WTC11 (cell line): ENCODE results near the gene FEV. TPM values are rescaled to one million over a fixed set of nuclear protein-coding genes. Genes with fewer than 3 reads are reported as not detected.

Source experiments
- ATAC-seq: fragments of 200-7000 bp; cut with Tn5 transposase; 2 replicates; pipeline ENCODE4 v1.10.0; 2021; ENCODE audit warnings: mild to moderate bottlenecking, moderate library complexity
- CTCF ChIA-PET: fragments of 300-600 bp; sonication (Branson Sonifier 250); formaldehyde crosslinking; loops from one replicate; lab custom pipeline; 2021; ENCODE audit warnings: antibody characterized with exemption; lab: Charles Lee
- POLR2A ChIA-PET: fragments of 350-600 bp; sonication (Branson Sonifier 250); formaldehyde crosslinking; loops from one replicate; lab custom pipeline; 2021; ENCODE audit warnings: antibody characterized with exemption; lab: Charles Lee
- DNase-seq: peaks from one replicate; pipeline ENCODE4 v3.0.0; 2021; ENCODE audit warnings: low spot score
- H3K27ac Mint-ChIP-seq: 2 replicates; pipeline ENCODE4 v1.8.0; 2021; ENCODE audit warnings: mixed read lengths
- H3K27me3 Mint-ChIP-seq: 2 replicates; pipeline ENCODE4 v1.8.0; 2021; ENCODE audit warnings: low read depth, mild to moderate bottlenecking, moderate library complexity, mixed read lengths
- H3K36me3 Mint-ChIP-seq: 2 replicates; pipeline ENCODE4 v1.8.0; 2021; ENCODE audit warnings: mixed read lengths
- H3K4me1 Mint-ChIP-seq: 2 replicates; pipeline ENCODE4 v1.8.0; 2022; ENCODE audit warnings: mixed read lengths
- H3K4me3 Mint-ChIP-seq: 2 replicates; pipeline ENCODE4 v1.8.0; 2021; ENCODE audit warnings: mild to moderate bottlenecking, moderate library complexity, mixed read lengths
- H3K9me3 Mint-ChIP-seq: 2 replicates; pipeline ENCODE4 v1.8.0; 2021; ENCODE audit warnings: mixed read lengths
- ARID4B ChIP-seq: sonication (generic); formaldehyde crosslinking; IDR thresholded peaks from 2 replicates; pipeline ENCODE4 v1.8.0; 2023; ENCODE audit warnings: missing genetic modification reagents, mild to moderate bottlenecking, borderline replicate concordance
- ATF1 ChIP-seq: sonication (generic); formaldehyde crosslinking; IDR thresholded peaks from 2 replicates; pipeline ENCODE4 v1.8.1; 2023; ENCODE audit warnings: mild to moderate bottlenecking, moderate library complexity, missing genetic modification reagents
- ETV6 ChIP-seq: sonication (generic); formaldehyde crosslinking; IDR thresholded peaks from 2 replicates; pipeline ENCODE4 v1.8.1; 2022; ENCODE audit warnings: mild to moderate bottlenecking, missing genetic modification reagents
- FOXP1 ChIP-seq: sonication (generic); formaldehyde crosslinking; IDR thresholded peaks from 2 replicates; pipeline ENCODE4 v1.8.0; 2022; ENCODE audit warnings: missing genetic modification reagents, mild to moderate bottlenecking, moderate library complexity, borderline replicate concordance
- FOXP4 ChIP-seq: sonication (generic); formaldehyde crosslinking; IDR thresholded peaks from 2 replicates; pipeline ENCODE4 v1.8.0; 2022; ENCODE audit warnings: mild to moderate bottlenecking, missing genetic modification reagents
- GABPB1 ChIP-seq: sonication (generic); formaldehyde crosslinking; IDR thresholded peaks from 2 replicates; pipeline ENCODE4 v1.8.1; 2023; ENCODE audit warnings: mild to moderate bottlenecking, missing genetic modification reagents
- GTF2I ChIP-seq: fragments of 250-450 bp; sonication (Bioruptor Pico); conservative IDR thresholded peaks from 2 replicates; pipeline ENCODE4 v1.4.0; 2021; ENCODE audit warnings: mild to moderate bottlenecking
- IRF1 ChIP-seq: sonication (generic); formaldehyde crosslinking; IDR thresholded peaks from 2 replicates; pipeline ENCODE4 v1.8.0; 2023; ENCODE audit warnings: missing genetic modification reagents
- JAZF1 ChIP-seq: fragments of 250-450 bp; sonication (Bioruptor Pico); IDR thresholded peaks from 2 replicates; pipeline ENCODE4 v1.9.0; 2021; ENCODE audit warnings: moderate library complexity, mild to moderate bottlenecking, inconsistent platforms
- PREB ChIP-seq: sonication (generic); formaldehyde crosslinking; IDR thresholded peaks from 2 replicates; pipeline ENCODE4 v1.8.1; 2022; ENCODE audit warnings: mild to moderate bottlenecking, missing genetic modification reagents, moderate library complexity, borderline replicate concordance
- RORB ChIP-seq: fragments of 250-450 bp; sonication (Bioruptor Pico); IDR thresholded peaks from 2 replicates; pipeline ENCODE4 v1.9.0; 2021; ENCODE audit warnings: mild to moderate bottlenecking
- STAT6 ChIP-seq: sonication (generic); formaldehyde crosslinking; conservative IDR thresholded peaks from 2 replicates; pipeline ENCODE4 v1.8.1; 2023; ENCODE audit warnings: mild to moderate bottlenecking, low read depth, missing genetic modification reagents, moderate library complexity
- TEAD1 ChIP-seq: sonication (generic); formaldehyde crosslinking; IDR thresholded peaks from 2 replicates; pipeline ENCODE4 v1.8.0; 2022; ENCODE audit warnings: mild to moderate bottlenecking, missing genetic modification reagents
- TEAD4 ChIP-seq: sonication (generic); formaldehyde crosslinking; IDR thresholded peaks from 2 replicates; pipeline ENCODE4 v1.8.0; 2022; ENCODE audit warnings: mild to moderate bottlenecking, missing genetic modification reagents
- USF2 ChIP-seq: sonication (generic); formaldehyde crosslinking; IDR thresholded peaks from 2 replicates; pipeline ENCODE4 v1.8.1; 2023; ENCODE audit warnings: mild to moderate bottlenecking, missing genetic modification reagents, moderate library complexity
- ZBTB43 ChIP-seq: sonication (generic); formaldehyde crosslinking; IDR thresholded peaks from 2 replicates; pipeline ENCODE4 v1.8.1; 2023; ENCODE audit warnings: mild to moderate bottlenecking, missing genetic modification reagents
- ZNF219 ChIP-seq: sonication (generic); formaldehyde crosslinking; IDR thresholded peaks from 2 replicates; pipeline ENCODE4 v1.8.0; 2023; ENCODE audit warnings: missing genetic modification reagents, mild to moderate bottlenecking, borderline replicate concordance
- ZNF396 ChIP-seq: fragments of 250-450 bp; sonication (Bioruptor Pico); IDR thresholded peaks from 2 replicates; pipeline ENCODE4 v1.8.0; 2021; ENCODE audit warnings: mild to moderate bottlenecking, moderate library complexity, borderline replicate concordance
- total RNA-seq: library from RNA; stranded (reverse); gene quantifications from 3 replicates; pipeline ENCODE4 v1.2.3, GENCODE V29; 2021

FEV gene
- total RNA-seq, 1 experiment from 2014 or later: not detected

GRCh38 chr2:218954541-218955300 lies 30.3 kb downstream of the FEV start:
- DNase-seq (no peak), ATAC-seq (no peak)
- H3K4me3 Mint-ChIP-seq: no peak overlapping the region
- no peaks in the 10 kb centered on the region for H3K9me3 Mint-ChIP-seq
- ChIA-PET CTCF (interaction anchor here (0.8 to 2.1 kb wide), 5 partner anchors 25 to 94 kb away, joined by 3 to 10 read pairs (median 6); no protein-coding TSS in a partner anchor), POLR2A (no interaction called here)
- TF ChIP-seq TEAD4 (CRISPR knock-in tag) (no peak), GABPB1 (CRISPR knock-in tag) (no peak), JAZF1 (CRISPR knock-in tag) (no peak), ATF1 (CRISPR knock-in tag) (no peak), GTF2I (CRISPR knock-in tag) (no peak), ZBTB43 (no peak), TEAD1 (CRISPR knock-in tag) (no peak), USF2 (CRISPR knock-in tag) (no peak), ARID4B (CRISPR knock-in tag) (no peak), STAT6 (CRISPR knock-in tag) (no peak), FOXP1 (CRISPR knock-in tag) (no peak), ZNF219 (no peak), PREB (no peak), ETV6 (CRISPR knock-in tag) (no peak), IRF1 (CRISPR knock-in tag) (no peak), ZNF396 (CRISPR knock-in tag) (no peak), RORB (CRISPR knock-in tag) (no peak), FOXP4 (CRISPR knock-in tag) (no peak)
- H3K27ac Mint-ChIP-seq: no peak overlapping the region
- H3K36me3 Mint-ChIP-seq: no peaks in the 10 kb centered on the region
- peaks cover 4% of the 10 kb centered on the region; the same call in 1 of the 2 replicates for H3K4me1 Mint-ChIP-seq
- H3K27me3 Mint-ChIP-seq: peaks cover 74% of the 10 kb centered on the region
